H1 (cell line): ENCODE measurements around the gene KIF1B. TPM values are rescaled to one million over a fixed set of nuclear protein-coding genes. Genes with fewer than 3 reads are reported as not detected.

Source experiments
- CTCF ChIA-PET: fragments of 300-600 bp; sonication (Branson Sonifier 250); formaldehyde crosslinking; loops from one replicate; lab custom pipeline; 2021; ENCODE audit not compliant: partially characterized antibody; lab: Charles Lee
- POLR2A ChIA-PET: fragments of 300-600 bp; sonication (Branson Sonifier 250); formaldehyde crosslinking; loops from one replicate; lab custom pipeline; 2021; ENCODE audit warnings: inconsistent platforms; ENCODE audit not compliant: partially characterized antibody; lab: Charles Lee
- DNase-seq, 2 experiments: peaks; one replicate each; pipeline versions ENCODE4 v3.0.0 to v3.0.0-alpha.2; 2010 to 2022; ENCODE audit warnings: low spot score in 2 of 2, low read depth in 1 of 2, mixed read lengths in 1 of 2
- FAIRE-seq: peaks from 2 replicates; lab custom pipeline; 2011; peaks lifted over from hg19 to GRCh38; lab: Jason Lieb, UNC
- H2AFZ ChIP-seq: 2 replicates; pipeline ENCODE4 v1.8.1; 2012; ENCODE audit warnings: low read length, inconsistent platforms
- H2AK5ac ChIP-seq: 2 replicates; pipeline ENCODE4 v1.6.1; 2013; ENCODE audit warnings: low read depth, low read length
- H2BK120ac ChIP-seq: replicated peaks from 2 replicates; pipeline ENCODE3; 2013; ENCODE audit warnings: low read depth, low read length, inconsistent platforms
- H2BK12ac ChIP-seq: 2 replicates; pipeline ENCODE4 v1.6.1; 2013; ENCODE audit warnings: low read depth, low read length
- H2BK15ac ChIP-seq: 2 replicates; pipeline ENCODE4 v1.6.1; 2013; ENCODE audit warnings: low read length
- H2BK20ac ChIP-seq: 2 replicates; pipeline ENCODE4 v1.6.1; 2013; ENCODE audit warnings: low read length
- H2BK5ac ChIP-seq: 2 replicates; pipeline ENCODE4 v1.6.1; 2013; ENCODE audit warnings: low read depth, low read length
- H3K14ac ChIP-seq: 2 replicates; pipeline ENCODE4 v1.6.1; 2013; ENCODE audit warnings: inconsistent platforms; ENCODE audit not compliant: insufficient read length
- H3K18ac ChIP-seq: 2 replicates; pipeline ENCODE4 v1.6.1; 2013; ENCODE audit warnings: low read length; ENCODE audit errors: extremely low read depth
- H3K23ac ChIP-seq: 2 replicates; pipeline ENCODE4 v1.6.1; 2013; ENCODE audit warnings: inconsistent platforms; ENCODE audit not compliant: insufficient read length
- H3K23me2 ChIP-seq: 2 replicates; pipeline ENCODE4 v1.6.1; 2013; ENCODE audit warnings: low read depth, low read length
- H3K27ac ChIP-seq: 2 replicates; pipeline ENCODE4 v1.6.1; 2011; ENCODE audit warnings: low read depth, low read length, inconsistent platforms
- H3K27me3 ChIP-seq, 4 experiments: replicated peaks in 1 of 4; 1 replicate in 1 of 4; 2 replicates in 3 of 4; pipeline versions ENCODE4 v1.6.1 to v1.8.1; 2011 to 2013; ENCODE audit warnings: low read length in 3 of 4, mild to moderate bottlenecking in 3 of 4, inconsistent platforms in 2 of 4, mixed read lengths in 2 of 4, moderate library complexity in 1 of 4; ENCODE audit not compliant: control insufficient read depth in 3 of 4, insufficient read depth in 3 of 4; ENCODE audit errors: extremely low read depth in 1 of 4
- H3K36me3 ChIP-seq, 4 experiments: 2 replicates each; pipeline versions ENCODE4 v1.6.1 to v1.8.1; 2011 to 2013; ENCODE audit warnings: mild to moderate bottlenecking in 4 of 4, low read length in 3 of 4, moderate library complexity in 2 of 4, control low read depth in 1 of 4, inconsistent platforms in 1 of 4; ENCODE audit not compliant: insufficient read depth in 4 of 4, control insufficient read depth in 2 of 4
- H3K4ac ChIP-seq: replicated peaks from 2 replicates; pipeline ENCODE3; 2013; ENCODE audit warnings: low read length, low read depth, mixed read lengths, inconsistent platforms; ENCODE audit not compliant: insufficient read length
- H3K4me1 ChIP-seq, 4 experiments: replicated peaks in 1 of 4; 1 replicate in 1 of 4; 2 replicates in 3 of 4; pipeline versions ENCODE4 v1.6.1 to v1.8.1; 2011 to 2013; ENCODE audit warnings: low read length in 3 of 4, inconsistent platforms in 2 of 4, mixed read lengths in 1 of 4; ENCODE audit not compliant: insufficient read depth in 4 of 4, control insufficient read depth in 3 of 4
- H3K4me2 ChIP-seq, 2 experiments: 2 replicates each; pipeline versions ENCODE4 v1.6.1 to v1.8.1; 2011 to 2013; ENCODE audit warnings: low read depth in 2 of 2, low read length in 2 of 2, control low read depth in 1 of 2, inconsistent platforms in 1 of 2, mild to moderate bottlenecking in 1 of 2; ENCODE audit not compliant: insufficient read depth in 1 of 2
- H3K4me3 ChIP-seq, 4 experiments: fragments of 200-600, 300-600 bp in 1 of 4; sonication (generic), shearing (Covaris generic), sonication (Bioruptor Twin) in 1 of 4; 2 replicates each; pipeline versions ENCODE4 v1.5.1 to v1.8.1; 2011 to 2016; ENCODE audit warnings: low read length in 4 of 4, low read depth in 3 of 4, control low read depth in 2 of 4, inconsistent platforms in 2 of 4, mild to moderate bottlenecking in 2 of 4, mixed read lengths in 1 of 4, moderate library complexity in 1 of 4; ENCODE audit not compliant: insufficient read depth in 2 of 4; ENCODE audit errors: extremely low read depth in 1 of 4
- H3K56ac ChIP-seq: replicated peaks from 2 replicates; pipeline ENCODE3; 2013; ENCODE audit warnings: low read depth, mild to moderate bottlenecking, mixed read lengths, low read length, inconsistent platforms; ENCODE audit not compliant: insufficient read length
- H3K79me1 ChIP-seq: 2 replicates; pipeline ENCODE4 v1.6.1; 2013; ENCODE audit warnings: low read depth, low read length, control low read depth
- H3K79me2 ChIP-seq, 2 experiments: 2 replicates each; pipeline versions ENCODE4 v1.6.1 to v1.8.1; 2012 to 2013; ENCODE audit warnings: low read length in 2 of 2, mild to moderate bottlenecking in 2 of 2, inconsistent platforms in 1 of 2; ENCODE audit not compliant: insufficient read depth in 2 of 2, control insufficient read depth in 1 of 2
- H3K9ac ChIP-seq, 4 experiments: replicated peaks in 1 of 4; 1 replicate in 1 of 4; 2 replicates in 3 of 4; pipeline versions ENCODE4 v1.6.1 to v1.8.1; 2011 to 2013; ENCODE audit warnings: low read depth in 3 of 4, low read length in 3 of 4, control low read depth in 2 of 4, mild to moderate bottlenecking in 2 of 4, moderate library complexity in 2 of 4, inconsistent platforms in 1 of 4; ENCODE audit errors: extremely low read depth in 1 of 4
- H3K9me3 ChIP-seq, 2 experiments: 2 replicates each; pipeline versions ENCODE4 v1.6.1 to v1.8.1; 2012 to 2013; ENCODE audit warnings: mild to moderate bottlenecking in 2 of 2, moderate library complexity in 2 of 2, control low read depth in 1 of 2, inconsistent platforms in 1 of 2, low read depth in 1 of 2, low read length in 1 of 2, mixed read lengths in 1 of 2; ENCODE audit not compliant: insufficient read depth in 2 of 2
- H4K20me1 ChIP-seq, 2 experiments: replicated peaks in 1 of 2; 2 replicates each; pipeline versions ENCODE3 to v1.8.1; 2011 to 2013; ENCODE audit warnings: inconsistent platforms in 2 of 2, low read length in 2 of 2, mild to moderate bottlenecking in 1 of 2; ENCODE audit not compliant: insufficient read depth in 2 of 2, control insufficient read depth in 1 of 2
- H4K5ac ChIP-seq: 2 replicates; pipeline ENCODE4 v1.6.1; 2013; ENCODE audit warnings: low read length, low read depth, mixed read lengths, inconsistent platforms; ENCODE audit not compliant: insufficient read length
- H4K8ac ChIP-seq: 2 replicates; pipeline ENCODE4 v1.8.0; 2013; ENCODE audit warnings: mild to moderate bottlenecking, moderate library complexity, low read length, inconsistent platforms; ENCODE audit not compliant: insufficient read depth; ENCODE audit errors: extremely low read depth
- H4K91ac ChIP-seq: replicated peaks from 2 replicates; pipeline ENCODE3; 2013; ENCODE audit warnings: low read length, mixed read lengths, inconsistent platforms; ENCODE audit not compliant: insufficient read length
- ASH2L ChIP-seq: fragments of 200-600, 300-600 bp; sonication (generic); IDR thresholded peaks from one replicate; pipeline ENCODE4 v1.7.1; 2017; ENCODE audit warnings: low read length
- BACH1 ChIP-seq: IDR thresholded peaks from 2 replicates; pipeline ENCODE4 v1.6.1; 2012; ENCODE audit warnings: low read length, improper control_type of control experiment
- CHD1 ChIP-seq: IDR thresholded peaks from 2 replicates; pipeline ENCODE4 v1.6.1; 2012; ENCODE audit warnings: low read depth, low read length, improper control_type of control experiment
- JUN ChIP-seq: IDR thresholded peaks from 2 replicates; pipeline ENCODE4 v1.6.1; 2011; ENCODE audit warnings: low read depth, mild to moderate bottlenecking, improper control_type of control experiment, low read length
- KDM1A ChIP-seq: fragments of 200-600, 300-600 bp; sonication (generic); IDR thresholded peaks from 2 replicates; pipeline ENCODE4 v1.7.1; 2016; ENCODE audit warnings: mild to moderate bottlenecking, low read length, borderline replicate concordance
- MAX ChIP-seq: IDR thresholded peaks from 2 replicates; pipeline ENCODE4 v1.6.1; 2012; ENCODE audit warnings: inconsistent platforms
- POLR2A ChIP-seq, 2 experiments: IDR thresholded peaks; 1 replicate in 1 of 2; 2 replicates in 1 of 2; pipeline ENCODE4 v1.6.1; 2011; ENCODE audit warnings: low read depth in 2 of 2, low read length in 2 of 2, mild to moderate bottlenecking in 2 of 2; ENCODE audit errors: control extremely low read depth in 1 of 2
- RBBP5 ChIP-seq: IDR thresholded peaks from 2 replicates; pipeline ENCODE4 v1.7.1; 2012; ENCODE audit warnings: low read depth, mild to moderate bottlenecking, inconsistent platforms, low read length, moderate library complexity, borderline replicate concordance
- RXRA ChIP-seq: IDR thresholded peaks from 2 replicates; pipeline ENCODE4 v1.6.1; 2011; ENCODE audit warnings: low read depth, mild to moderate bottlenecking, low read length, moderate library complexity; ENCODE audit not compliant: insufficient read depth
- SAP30 ChIP-seq: fragments of 300-600 bp; sonication (generic); IDR thresholded peaks from 2 replicates; pipeline ENCODE4 v1.7.1; 2012; ENCODE audit warnings: low read length, moderate library complexity, mild to moderate bottlenecking, inconsistent platforms; ENCODE audit not compliant: insufficient read depth, insufficient replicate concordance
- SP1 ChIP-seq: IDR thresholded peaks from 2 replicates; pipeline ENCODE4 v1.6.1; 2011; ENCODE audit warnings: low read depth, low read length
- SP2 ChIP-seq: IDR thresholded peaks from 2 replicates; pipeline ENCODE4 v1.6.1; 2012; ENCODE audit warnings: mild to moderate bottlenecking, low read length, inconsistent platforms
- SP4 ChIP-seq: IDR thresholded peaks from 2 replicates; pipeline ENCODE4 v1.6.1; 2012; ENCODE audit warnings: low read length, inconsistent platforms
- WGBS, 2 experiments: shearing (Covaris generic) in 1 of 2; methylation state at CpG; one replicate each; pipeline versions ENCODE4 v1.1.6 to v1.1.7; 2013 to 2015; ENCODE audit warnings: low lambda C conversion rate in 2 of 2, mixed read lengths in 2 of 2, inconsistent platforms in 1 of 2, low coverage in 1 of 2, missing lambda C conversion rate in 1 of 2; ENCODE audit not compliant: insufficient replicate concordance in 2 of 2, insufficient coverage in 1 of 2, insufficient read length in 1 of 2; ENCODE audit errors: extremely low coverage in 1 of 2, missing lambda C conversion rate in 1 of 2; 5-methylcytosine and 5-hydroxymethylcytosine counted together
- polyA plus RNA-seq, 7 experiments: library from polyadenylated mRNA; depleted of rRNA in 3 of 7; stranded (reverse) in 5 of 7; unstranded in 2 of 7; fragments of >200 nt in 5 of 7; fragments of 200-250 nt in 2 of 7; gene quantifications; 1 replicate in 5 of 7; 2 replicates in 1 of 7; 4 replicates in 1 of 7; pipeline versions ENCODE4 v1.2.1 to v1.2.3, GENCODE V29; 2011 to 2013; ENCODE audit warnings: missing spikeins in 2 of 7, mixed read lengths in 2 of 7
- total RNA-seq: library from RNA; stranded (reverse); fragmentation: NEBNext Ultra II Directional; extraction: Animal tissue kit (Norgen Biotek cat#: 25700); gene quantifications from 2 replicates; pipeline ENCODE4 v1.2.1, GENCODE V29; 2021

KIF1B gene
- total and polyA plus RNA-seq, 2 of the 8 experiments (the other 6 are each of a cell fraction or from before 2014, with no cell fraction given): 39.1 to 74.2 TPM

- no peak overlapping the region for H3K4me3 ChIP-seq
- no peak overlapping the region for H3K4ac ChIP-seq
- DNase-seq (no peak), FAIRE-seq (no peak)
- CTCF ChIA-PET: interaction anchor here (0.6 to 1.2 kb wide), 6 partner anchors 46 to 808 kb away, joined by 3 to 5 read pairs (median 3); no protein-coding TSS in a partner anchor
- H4K20me1 ChIP-seq: no peaks in the 10 kb centered on the region
- H3K36me3 ChIP-seq: peaks cover 0 to 45% (median 13%) of the 10 kb centered on the region in 4 experiments; a peak in 7 of 8 replicates
- H4K5ac ChIP-seq: no peak overlapping the region
- no peak overlapping the region for H3K23ac ChIP-seq
- H2AK5ac ChIP-seq: no peak overlapping the region
- no peak overlapping the region for H3K27ac ChIP-seq
- H3K79me1 ChIP-seq: no peaks in the 10 kb centered on the region
- H4K91ac ChIP-seq: no peak overlapping the region
- H3K9me3 ChIP-seq: no peaks in the 10 kb centered on the region
- H2BK20ac ChIP-seq: no peak overlapping the region
- no peak overlapping the region for H2AFZ ChIP-seq
- H2BK15ac ChIP-seq: no peak overlapping the region
- TF ChIP-seq SP4 (no peak), ASH2L (no peak), SAP30 (no peak), BACH1 (no peak), MAX (no peak), KDM1A (no peak), SP2 (no peak), RBBP5 (no peak), POLR2A (IDR thresholded peaks at IDR 0.05; ENCODE audit: control extremely low read depth in 1 of 2, low read depth in 2 of 2, low read length in 2 of 2) (no peak), CHD1 (no peak), RXRA (no peak), JUN (no peak), SP1 (no peak)
- no peaks in the 10 kb centered on the region for H3K79me2 ChIP-seq
- H3K9ac ChIP-seq: no peak overlapping the region
- H3K4me1 ChIP-seq: no peaks in the 10 kb centered on the region
- WGBS, 2 experiments: 91% methylated on average over 2 of the region's 2 CpGs; no CpG with 5 or more reads in 1 of the 2 experiments
- POLR2A ChIA-PET: interaction anchor here (0.7 kb wide), 1 partner anchor 152 kb away, joined by 3 read pairs; no protein-coding TSS in a partner anchor
- H3K23me2 ChIP-seq: no peaks in the 10 kb centered on the region; the same call in 1 of the 2 replicates
- H3K4me2 ChIP-seq: no peak overlapping the region
- no peak overlapping the region for H2BK5ac ChIP-seq
- no peak overlapping the region for H3K18ac ChIP-seq
- no peak overlapping the region for H3K56ac ChIP-seq
- no peak overlapping the region for H2BK120ac ChIP-seq
- no peak overlapping the region for H2BK12ac ChIP-seq
- H4K8ac ChIP-seq: no peak overlapping the region
- no peaks in the 10 kb centered on the region for H3K27me3 ChIP-seq
- no peak overlapping the region for H3K14ac ChIP-seq
Observed at GRCh38 chr1:10271090-10271489, 60.7 kb downstream of the KIF1B start.
